Renal cortex interstitium (tissue), 11 donors: ENCODE measurements around the gene BCAP31. TPM values are rescaled to one million over a fixed set of nuclear protein-coding genes. Genes with fewer than 3 reads are reported as not detected.
A peak's percentile ranks its signal among the peaks of the same experiment; 100 is the strongest.

ENCODE experiments used
- DNase-seq, 11 donors: peaks; one replicate each; pipeline ENCODE4 v3.0.0-alpha.2; 2013; ENCODE audit warnings: low read depth in 9 of 11, low spot score in 4 of 11; ENCODE audit errors: extremely low read depth in 1 of 11
- polyA plus RNA-seq, 3 donors: library from polyadenylated mRNA; unstranded; fragments of 120-200 nt; gene quantifications; one replicate each; pipeline ENCODE4 v1.2.1, GENCODE V29; 2013; ENCODE audit not compliant: insufficient read length in 3 of 3

BCAP31 gene
- polyA plus RNA-seq, 3 donors = 182 to 189 (median 189) TPM

DNA sequence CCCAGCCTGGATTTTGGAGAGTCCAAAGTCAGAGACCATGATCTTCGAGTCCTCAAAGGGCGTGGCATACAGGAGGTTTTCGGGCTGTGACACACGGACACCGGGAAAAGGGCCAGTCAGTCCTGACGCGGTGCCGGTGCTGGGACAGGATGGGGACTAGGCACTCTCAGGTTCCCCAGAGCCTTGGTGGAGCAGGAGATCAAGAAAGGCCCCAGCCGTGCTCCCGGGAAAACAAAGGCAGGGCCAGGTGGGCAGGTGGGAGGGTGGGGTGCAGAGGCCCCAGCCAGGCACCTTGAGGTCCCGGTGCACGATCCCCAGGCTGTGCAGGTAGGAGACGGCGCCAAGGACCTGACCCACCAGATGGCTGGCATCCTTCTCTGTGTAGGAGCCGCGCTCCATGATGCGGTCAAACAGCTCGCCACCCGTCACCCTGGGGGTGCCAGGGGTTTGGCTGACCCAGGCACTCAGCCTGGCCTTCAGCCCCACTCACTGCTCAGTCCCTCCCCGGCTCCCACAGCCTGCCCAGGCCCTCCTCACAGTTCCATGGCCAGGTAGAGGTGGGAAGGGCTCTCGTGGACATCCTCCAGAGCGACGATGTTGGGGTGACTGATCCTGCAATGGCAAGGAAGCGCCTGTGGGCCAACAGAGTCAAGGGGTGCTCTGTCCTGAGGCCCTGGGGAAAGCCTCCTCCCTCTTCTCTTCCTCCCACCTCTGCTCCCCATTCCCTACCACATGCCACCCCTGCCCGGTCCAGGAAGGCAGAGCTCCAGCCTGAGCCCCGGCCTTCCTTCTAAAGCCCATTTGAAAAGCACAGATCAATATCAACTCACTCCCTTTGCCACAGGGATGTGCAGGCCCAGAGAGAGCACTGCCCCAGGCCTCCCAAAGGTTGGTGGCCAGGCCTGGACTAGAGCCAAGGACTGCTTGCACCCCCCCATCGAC, 52.3 kb downstream of the BCAP31 start:
- DNase-seq = no peak

DNA sequence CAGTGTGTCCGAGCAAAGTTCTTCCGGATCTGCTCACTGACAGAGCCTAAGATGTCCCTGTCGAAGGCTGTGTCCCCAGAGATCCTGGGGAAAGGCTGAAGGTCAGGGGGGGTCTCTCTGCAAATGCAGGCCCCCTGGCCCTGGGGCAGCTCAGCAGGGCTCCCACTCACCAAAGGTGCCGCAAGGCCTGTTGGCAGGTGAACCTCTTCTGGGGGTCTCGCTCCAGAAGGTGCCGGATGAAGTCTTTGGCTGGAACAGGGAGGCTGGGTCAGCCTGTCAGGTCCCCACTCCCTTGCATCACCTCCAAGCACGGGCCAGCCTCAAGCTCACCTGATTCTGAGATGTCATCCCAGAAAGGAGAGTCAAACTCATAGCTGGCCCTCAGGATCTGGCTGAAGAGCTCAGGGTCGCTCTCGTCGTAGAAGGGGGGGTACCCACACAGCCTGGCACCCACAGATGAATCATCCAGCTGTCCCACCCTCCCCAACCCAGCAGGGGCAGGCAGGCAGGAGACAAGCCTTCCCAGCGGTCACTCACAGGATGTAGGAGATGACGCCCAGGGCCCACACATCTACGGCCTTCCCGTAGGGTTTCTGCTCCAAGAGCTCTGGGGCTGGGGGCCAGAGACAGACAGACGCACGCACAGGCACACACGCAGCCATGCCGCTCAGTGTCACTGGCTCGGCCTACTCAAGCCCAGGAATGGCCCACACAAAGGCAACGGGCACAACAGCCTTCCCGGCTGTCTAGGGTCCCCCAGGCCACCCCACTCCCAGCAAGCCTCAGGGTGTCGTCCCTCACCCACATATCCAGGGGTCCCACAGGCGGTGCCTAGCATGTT, 53.2 kb downstream of the BCAP31 start:
- DNase-seq = no peak

DNA sequence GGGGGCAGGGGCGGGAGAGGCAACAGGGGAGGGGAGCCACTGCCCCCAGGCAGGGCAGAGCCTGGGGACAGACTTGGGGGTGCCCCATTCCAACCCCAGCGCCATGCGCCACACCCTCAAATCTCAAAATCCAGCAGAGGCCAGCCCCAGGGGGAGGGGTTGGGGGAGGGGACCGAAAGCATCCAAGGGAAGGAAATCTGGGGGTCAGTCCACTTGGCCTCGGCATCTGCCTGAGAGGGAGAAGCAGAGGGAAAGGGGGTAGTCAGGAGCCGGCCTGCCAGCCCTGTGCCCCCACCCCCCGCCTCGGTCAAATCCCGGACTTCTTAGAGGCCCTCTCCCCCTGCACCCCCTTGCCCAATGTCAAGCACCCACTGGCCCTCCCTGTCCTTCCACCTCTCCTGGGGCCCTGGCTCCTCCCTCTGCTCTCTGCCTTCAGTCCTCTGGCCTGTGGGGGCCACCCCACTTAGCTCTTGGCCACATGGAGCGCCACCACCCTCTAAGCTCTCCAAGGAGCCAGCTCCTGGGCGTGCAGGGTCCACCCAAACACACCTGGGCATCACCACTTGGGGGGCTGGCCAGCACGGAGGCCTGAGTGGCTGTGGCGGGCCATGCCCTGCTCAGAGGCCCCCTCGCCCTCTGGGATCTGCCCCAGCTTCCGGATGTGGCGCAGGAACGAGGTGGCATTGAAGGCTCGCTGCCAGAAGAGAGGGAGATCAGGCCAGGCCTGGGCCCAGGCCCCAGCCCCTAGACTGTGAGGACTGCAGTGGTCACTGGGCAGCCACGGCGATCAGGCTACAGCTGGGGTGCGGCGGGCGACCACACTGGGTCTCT, 54.1 kb downstream of the BCAP31 start:
- no peak for DNase-seq

DNA sequence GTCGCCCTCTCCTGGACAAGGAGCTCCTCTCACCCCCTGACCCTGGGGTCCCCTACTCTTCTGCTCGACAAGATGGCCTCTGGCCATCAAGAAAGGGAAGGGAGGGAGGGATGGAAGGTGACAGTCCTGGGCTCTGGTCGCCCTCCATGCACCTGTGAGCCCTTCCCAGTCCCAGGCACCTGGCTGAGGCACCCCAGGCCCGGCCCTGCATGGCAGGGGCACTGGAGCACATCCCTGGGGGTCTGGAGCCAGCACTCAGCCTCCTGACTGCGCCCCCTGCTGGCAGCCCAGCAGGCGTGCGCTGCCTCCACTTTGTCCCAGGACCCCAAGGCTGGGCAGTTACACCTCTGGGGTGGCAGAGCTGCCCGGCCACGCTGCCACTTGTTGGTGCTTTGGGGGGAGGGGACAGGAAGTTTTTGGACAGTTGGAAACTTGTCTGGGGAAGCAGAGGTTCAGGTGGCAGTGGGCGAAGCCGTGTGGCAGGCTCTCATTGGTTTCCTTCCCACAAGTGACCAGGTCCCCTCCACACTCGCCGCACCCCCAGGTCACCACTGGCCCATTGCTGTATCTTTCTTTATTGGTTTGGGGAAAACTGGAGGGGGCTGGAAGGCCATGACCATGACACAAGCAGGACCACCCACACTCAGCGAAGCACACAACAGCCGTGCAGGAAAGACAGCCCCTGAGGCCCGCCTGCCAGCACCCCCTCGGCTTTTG, 54.9 kb downstream of the BCAP31 start:
- no peak for DNase-seq

DNA sequence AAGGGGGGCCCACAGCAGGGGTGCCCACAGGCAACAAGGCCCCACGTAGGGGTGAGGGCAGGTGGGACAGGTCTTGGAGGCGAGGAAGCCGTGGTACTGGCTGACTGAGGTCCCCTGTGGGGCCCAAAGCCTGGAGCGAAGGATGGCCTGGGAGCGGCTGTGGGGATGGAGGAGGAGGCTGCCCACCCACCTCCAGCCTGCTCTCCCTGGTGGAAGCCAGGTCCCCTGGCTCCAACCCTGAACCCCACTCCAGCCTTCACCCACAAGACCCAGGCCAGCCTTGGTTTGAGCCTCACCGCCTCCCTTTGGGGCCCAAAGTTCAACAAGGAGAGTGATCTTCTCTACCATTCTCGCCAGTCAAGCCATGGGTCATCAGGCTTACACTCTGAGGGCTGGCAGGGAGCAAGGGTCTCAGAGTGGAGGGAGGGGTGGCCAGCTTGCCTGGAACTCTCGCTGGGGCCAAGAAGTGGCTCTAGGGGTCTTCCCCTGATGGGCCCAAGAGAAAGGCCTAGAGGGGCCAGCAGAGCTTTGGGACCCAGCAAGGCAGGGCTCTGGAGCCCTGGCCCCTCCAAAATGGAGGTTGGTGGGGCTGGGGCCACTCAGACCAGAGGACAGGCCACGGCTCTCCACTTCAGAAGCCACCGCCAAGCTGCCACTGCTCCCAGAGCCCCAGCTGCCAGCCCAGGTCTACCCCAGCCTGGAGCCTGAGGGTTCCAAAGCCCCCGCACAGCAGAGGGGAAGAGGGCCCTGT, 55.6 kb downstream of the BCAP31 start:
- DNase-seq = no peak

DNA sequence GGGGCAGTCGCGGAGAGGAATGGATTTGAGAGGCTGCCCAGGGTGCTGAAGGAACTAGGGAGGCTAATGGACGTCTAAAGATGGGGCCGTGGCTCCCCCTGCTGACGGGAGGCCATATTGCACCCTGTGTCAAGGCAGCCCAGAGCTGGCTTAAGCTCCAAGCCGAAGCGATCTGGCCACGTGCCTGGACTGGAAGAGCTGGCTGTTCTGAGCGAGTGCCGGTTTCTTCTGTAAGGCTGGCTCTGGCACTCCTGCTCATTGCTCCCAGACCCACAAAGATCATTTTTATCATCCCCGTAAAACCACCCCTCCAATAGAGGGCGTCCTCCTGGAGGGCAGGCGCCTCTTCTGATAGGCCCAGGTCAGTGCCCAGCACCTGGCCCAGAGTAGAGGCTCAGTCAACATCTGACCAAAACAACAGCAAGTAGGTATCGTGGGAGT, 56.2 kb downstream of the BCAP31 start:
- peak in 8 of 11 donors; percentile 59 to 78 (median 68) for DNase-seq

DNA sequence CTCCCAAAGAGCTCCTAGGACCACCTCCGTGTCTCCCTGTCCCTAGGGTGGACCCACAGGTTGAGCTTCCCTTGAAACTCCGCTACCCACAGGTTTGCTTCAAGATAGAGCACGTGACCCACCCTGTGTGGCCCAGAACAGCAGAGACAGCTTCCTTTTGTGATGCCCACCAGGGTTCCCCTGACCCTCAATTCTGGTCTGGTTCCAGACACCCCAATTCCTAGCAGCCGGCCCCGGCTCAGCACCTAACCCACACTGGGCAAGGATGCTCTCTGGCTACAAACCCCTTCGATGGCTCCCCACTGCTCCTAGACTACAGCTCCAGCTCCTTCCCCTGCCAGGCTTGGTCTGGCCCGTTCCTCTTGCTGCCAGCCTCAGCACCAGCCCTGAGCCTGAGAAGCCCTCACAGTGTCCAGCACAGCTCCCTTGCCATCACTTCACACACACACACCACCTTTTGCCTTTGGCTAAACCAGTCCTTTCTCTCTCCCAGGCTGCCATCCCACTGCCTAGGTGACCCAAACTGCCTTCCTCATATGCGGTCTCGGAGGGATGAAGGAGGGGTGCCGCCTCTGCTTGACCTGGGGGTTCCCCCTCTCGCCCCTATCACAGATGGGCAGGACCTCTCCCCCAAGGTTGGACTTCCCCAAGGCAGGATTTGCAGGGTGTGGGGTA, 56.8 kb downstream of the BCAP31 start:
- no peak for DNase-seq

DNA sequence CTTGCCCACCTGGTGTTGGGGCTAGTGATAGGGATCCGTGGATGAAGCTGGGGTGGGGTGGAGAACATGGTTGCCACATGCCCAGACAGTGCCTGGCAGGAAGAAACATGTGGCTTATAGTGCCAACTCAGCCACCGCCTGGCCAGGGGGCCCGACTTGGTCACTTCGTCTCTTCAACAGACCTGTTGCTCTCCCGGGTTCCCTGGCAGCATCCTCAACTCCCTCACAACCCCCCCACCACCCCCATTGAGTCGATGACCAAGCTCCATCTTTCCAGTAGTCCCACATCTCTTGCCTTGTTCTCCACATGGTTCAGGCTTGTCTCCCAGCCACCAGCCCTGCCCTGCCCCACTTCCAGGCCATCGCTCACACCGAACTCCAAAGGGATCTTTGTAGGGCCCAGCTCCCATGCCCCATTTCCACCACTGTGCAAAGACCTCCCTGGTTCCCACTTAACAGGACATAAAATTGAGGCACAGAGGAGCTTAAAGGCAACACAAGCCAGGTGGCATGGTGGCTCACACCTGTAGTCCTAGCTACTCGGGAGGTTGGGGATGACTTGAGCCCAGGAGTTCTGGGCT, 58.4 kb downstream of the BCAP31 start:
- DNase-seq = no peak

DNA sequence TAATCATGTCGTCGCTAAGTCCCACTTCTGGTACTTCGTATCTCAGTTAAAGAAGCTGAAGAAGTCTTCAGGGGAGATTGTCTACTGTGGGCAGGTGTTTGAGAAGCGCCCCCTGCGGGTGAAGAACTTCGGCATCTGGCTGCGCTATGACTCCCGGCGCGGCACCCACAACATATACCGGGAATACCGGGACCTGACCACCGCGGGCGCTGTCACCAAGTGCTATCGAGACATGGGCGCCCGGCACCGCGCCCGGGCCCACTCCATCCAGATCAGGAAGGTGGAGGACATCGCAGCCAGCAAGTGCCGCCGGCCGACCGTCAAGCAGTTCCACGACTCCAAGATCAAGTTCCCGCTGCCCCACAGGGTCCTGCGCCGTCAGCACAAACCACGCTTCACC, 61.9 kb downstream of the BCAP31 start:
- no peak for DNase-seq

DNA sequence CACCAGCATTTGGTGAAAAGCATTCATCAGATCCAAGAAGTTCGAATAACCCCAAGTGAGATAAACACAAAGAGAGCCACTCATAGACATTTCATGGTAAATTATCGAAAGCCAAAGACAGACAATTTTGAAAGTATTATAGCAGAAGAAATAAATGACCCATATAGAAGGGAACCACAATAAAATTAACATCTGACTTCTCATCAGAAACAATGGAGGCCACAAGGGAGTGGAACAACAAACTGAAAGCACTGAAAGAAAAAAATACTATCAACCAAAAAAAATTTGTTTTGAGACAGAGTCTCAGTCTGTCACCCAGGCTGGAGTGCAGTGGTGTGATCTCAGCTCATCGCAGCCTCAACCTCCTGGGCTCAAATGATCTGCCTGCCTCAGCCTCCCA, 64.9 kb downstream of the BCAP31 start:
- DNase-seq = no peak

DNA sequence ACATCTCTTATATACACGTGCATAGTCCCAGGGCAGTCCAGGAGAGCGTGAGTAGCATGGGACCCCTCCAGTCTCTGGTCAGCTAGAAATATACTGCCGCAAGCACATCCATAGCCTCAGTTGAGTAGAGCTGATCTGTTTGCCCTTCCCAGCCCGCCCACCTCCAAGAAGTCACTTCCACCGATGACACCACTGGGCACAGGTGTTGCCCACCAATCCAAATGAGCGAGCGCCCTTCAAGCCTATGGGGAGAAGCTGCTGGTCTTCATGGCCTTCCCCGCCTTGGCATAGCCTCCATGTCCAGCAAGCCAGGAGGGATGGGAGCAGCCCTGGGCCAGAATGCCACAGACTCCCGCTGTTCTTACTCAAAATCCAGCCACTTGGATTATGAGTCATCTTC, 67.0 kb downstream of the BCAP31 start:
- no peak for DNase-seq

DNA sequence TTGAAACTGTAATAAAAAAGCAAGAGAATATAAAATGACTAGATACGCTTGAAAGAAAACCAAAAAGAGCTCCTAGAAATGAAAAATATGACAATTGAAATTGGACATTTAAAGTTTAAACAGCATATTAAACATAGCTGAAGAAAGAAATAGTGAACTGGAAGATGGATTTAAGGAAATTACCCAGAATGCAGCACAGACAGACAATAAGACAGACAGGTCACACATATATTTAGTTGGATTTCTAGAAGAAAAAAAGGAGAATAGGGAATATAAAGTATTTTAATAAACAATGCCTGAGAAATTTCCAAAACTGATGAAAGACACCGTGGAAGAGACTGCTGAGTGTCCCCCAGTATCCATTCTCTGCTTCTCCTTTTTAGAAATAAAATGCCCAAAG, 70.6 kb downstream of the BCAP31 start:
- no peak for DNase-seq

DNA sequence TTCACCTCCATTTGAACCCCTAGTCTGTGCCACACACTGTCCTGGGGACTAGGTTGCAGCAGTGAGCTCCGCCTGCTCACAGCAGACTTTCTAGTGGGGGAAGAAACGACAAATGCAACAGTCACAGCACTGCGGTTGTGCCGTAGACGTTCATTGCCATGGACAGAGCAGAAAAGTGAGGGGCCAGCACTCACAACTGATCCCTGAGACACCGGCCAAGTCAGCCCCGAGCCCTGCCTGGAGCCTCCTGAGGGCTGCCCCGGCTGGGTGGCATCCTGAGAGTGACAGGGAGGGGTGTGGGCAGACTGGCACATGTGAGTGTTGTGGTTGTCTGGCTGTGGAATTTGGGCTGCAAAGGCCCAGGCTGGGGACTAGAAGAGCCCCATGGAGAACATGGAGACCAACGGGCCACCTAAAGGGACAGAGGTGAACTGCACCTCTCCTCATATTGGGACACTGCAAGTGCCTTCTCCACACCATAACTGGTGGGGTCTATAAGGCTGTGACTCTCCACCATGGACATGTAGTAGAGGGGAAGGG, 72.6 kb downstream of the BCAP31 start:
- DNase-seq = no peak

DNA sequence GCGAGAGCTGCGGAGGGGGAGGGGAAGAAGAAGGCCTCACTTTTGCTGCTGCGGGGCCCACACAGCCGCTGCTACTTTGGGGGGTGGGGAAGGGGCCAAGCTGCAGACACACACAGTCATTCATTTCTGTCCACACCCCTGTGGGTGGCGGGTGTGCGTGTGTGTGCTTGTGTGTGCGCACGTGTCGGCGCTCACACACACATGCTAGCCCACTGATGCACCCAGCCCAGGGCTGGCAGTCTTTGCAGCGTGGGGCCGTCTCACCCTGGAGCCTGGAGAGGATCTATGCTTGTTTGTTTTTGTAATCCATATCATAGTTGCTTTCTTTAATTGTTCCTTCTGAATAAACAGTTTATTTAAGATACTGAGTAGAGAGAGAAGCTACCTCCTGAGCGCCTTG, 73.2 kb downstream of the BCAP31 start:
- no peak for DNase-seq
